Skeletal muscle cell (primary cell): Measurements from ENCODE around the gene IFIT2.
A peak's percentile ranks its signal among the peaks of the same experiment; 100 is the strongest.
"Not testable (repeated sequence)": the region's sequence is repeated elsewhere in the genome, so short reads cannot be mapped to it uniquely, and the experiment has no call there.

ENCODE experiments used
- DNase-seq: peaks from one replicate; pipeline ENCODE4 v3.0.0-alpha.2; 2010; ENCODE audit warnings: low read depth
- H3K4me3 ChIP-seq: 2 replicates; pipeline ENCODE4 v1.5.1; 2011; ENCODE audit warnings: low read depth, mild to moderate bottlenecking, control low read depth, low read length, moderate library complexity

Gene IFIT2

GRCh38 chr10:89304925-89305324 lies 3.1 kb downstream of the IFIT2 start:
- H3K4me3 ChIP-seq = no peak overlapping the region
- DNase-seq = no peak

GRCh38 chr10:89305766-89306433 lies 4.1 kb downstream of the IFIT2 start:
- no peak for DNase-seq
- no peak overlapping the region for H3K4me3 ChIP-seq

GRCh38 chr10:89306434-89307268 lies 4.8 kb downstream of the IFIT2 start:
- no peak overlapping the region for H3K4me3 ChIP-seq
- no peak for DNase-seq

- DNase-seq = no peak
- H3K4me3 ChIP-seq = no peak overlapping the region
Measured at GRCh38 chr10:89307269-89307577, 5.4 kb downstream of the IFIT2 start.

GRCh38 chr10:89308266-89308665 lies 6.4 kb downstream of the IFIT2 start:
- no peak overlapping the region for H3K4me3 ChIP-seq
- DNase-seq = no peak

GRCh38 chr10:89308736-89309135 lies 6.9 kb downstream of the IFIT2 start:
- DNase-seq = no peak

GRCh38 chr10:89309156-89310055 lies 7.6 kb downstream of the IFIT2 start:
- DNase-seq = no peak
- H3K4me3 ChIP-seq = no peak overlapping the region

More at GRCh38 chr10:89308736-89309135, 6.9 kb downstream of the IFIT2 start:
- H3K4me3 ChIP-seq = no peak overlapping the region

GRCh38 chr10:89310056-89310893 lies 8.4 kb downstream of the IFIT2 start:
- H3K4me3 ChIP-seq = no peak overlapping the region
- DNase-seq = no peak

- H3K4me3 ChIP-seq = no peak overlapping the region
- DNase-seq = no peak
Measured at GRCh38 chr10:89312973-89313372, 11.1 kb downstream of the IFIT2 start.

GRCh38 chr10:89314676-89315075 lies 12.8 kb downstream of the IFIT2 start:
- DNase-seq = no peak
- H3K4me3 ChIP-seq = no peak overlapping the region

- not testable (repeated sequence) for DNase-seq, H3K4me3 ChIP-seq
Measured at GRCh38 chr10:89318047-89318446, 16.2 kb downstream of the IFIT2 start.

GRCh38 chr10:89325081-89325480 lies 23.2 kb downstream of the IFIT2 start:
- H3K4me3 ChIP-seq, DNase-seq: not testable (repeated sequence)

- not testable (repeated sequence) for DNase-seq, H3K4me3 ChIP-seq
Measured at GRCh38 chr10:89325856-89326255, 24.0 kb downstream of the IFIT2 start.

- DNase-seq = peak; percentile 91
- peak within 1 kb of the TSS; percentile 44 for H3K4me3 ChIP-seq
Measured at GRCh38 chr10:89327803-89328441, 26.1 kb downstream of the IFIT2 start, which contains the start of gene IFIT3. Gene IFIT3, plus strand, starts transcription at chr10:89327997. Its CDS starts 77 bp downstream, at chr10:89328074.

GRCh38 chr10:89329151-89329550 lies 27.3 kb downstream of the IFIT2 start:
- DNase-seq = no peak
- no peak overlapping the region for H3K4me3 ChIP-seq

GRCh38 chr10:89330014-89330413 lies 28.2 kb downstream of the IFIT2 start:
- not testable (repeated sequence) for H3K4me3 ChIP-seq, DNase-seq

GRCh38 chr10:89330537-89331212 lies 28.8 kb downstream of the IFIT2 start:
- DNase-seq = no peak
- H3K4me3 ChIP-seq = no peak overlapping the region

- H3K4me3 ChIP-seq, DNase-seq: not testable (repeated sequence)
Measured at GRCh38 chr10:89331487-89332122, 29.8 kb downstream of the IFIT2 start.
